GM23248 (cell line): ENCODE data around the gene DRAM1.

Experiments used
- EZH2 ChIP-seq: fragments of 200-600 bp; sonication (generic); IDR thresholded peaks from 2 replicates; pipeline ENCODE4 v1.6.1; 2018; ENCODE audit warnings: antibody characterized with exemption, mild to moderate bottlenecking; ENCODE audit not compliant: insufficient read depth, poor library complexity, severe bottlenecking
- EZH2phosphoT487 ChIP-seq: fragments of 200-600 bp; sonication (generic); IDR thresholded peaks from 2 replicates; pipeline ENCODE4 v1.6.1; 2018; ENCODE audit warnings: antibody characterized with exemption, moderate library complexity, mild to moderate bottlenecking, low read depth; ENCODE audit not compliant: insufficient read depth

DNA sequence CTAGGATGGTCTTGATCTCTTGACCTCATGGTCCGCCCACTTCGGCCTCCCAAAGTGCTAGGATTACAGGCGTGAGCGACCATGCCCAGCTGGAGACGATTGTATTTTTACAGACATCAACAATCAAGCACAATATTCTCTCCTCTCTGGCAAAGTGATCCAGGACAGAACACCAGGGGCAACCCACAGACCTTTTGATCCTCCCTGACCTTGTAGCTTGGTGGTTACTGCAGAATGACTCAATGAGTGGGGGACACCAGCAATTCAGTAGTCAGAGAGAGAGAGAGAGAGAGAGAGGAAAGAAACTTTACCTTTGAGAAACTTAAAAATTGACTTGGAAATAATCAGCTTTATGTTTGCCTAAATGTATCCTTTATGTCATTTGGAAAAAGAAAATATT, 51.2 kb downstream of the DRAM1 start:
- TF ChIP-seq EZH2phosphoT487 (no peak), EZH2 (no peak)
